Adrenal gland (tissue), 5 donors: ENCODE results near the gene CST4.
"Not testable (repeated sequence)": the region's sequence is repeated elsewhere in the genome, so short reads cannot be mapped to it uniquely, and the experiment has no call there.

Source experiments
- CTCF ChIP-seq, 6 experiments: fragments of 450-650 bp in 4 of 6; fragments of 200-600 bp in 2 of 6; sonication (generic) in 1 of 6; IDR thresholded peaks; 1 replicate in 5 of 6; 2 replicates in 1 of 6; pipeline versions ENCODE4 v1.5.1 to v1.8.0; 2016 to 2021; ENCODE audit warnings: antibody characterized with exemption in 6 of 6, mild to moderate bottlenecking in 2 of 6, moderate library complexity in 1 of 6
- POLR2A ChIP-seq, 2 donors: fragments of 450-650 bp; IDR thresholded peaks; one replicate each; pipeline ENCODE4 v1.6.1; 2017; ENCODE audit warnings: antibody characterized with exemption in 2 of 2, mild to moderate bottlenecking in 2 of 2, moderate library complexity in 1 of 2
- donor health status: DM: no; HTN: no; CAD: no.

- TF ChIP-seq CTCF, POLR2A (IDR thresholded peaks at IDR 0.05): not testable (repeated sequence)
Observed at GRCh38 chr20:23694178-23695067, 5.6 kb upstream of the CST4 start.
